Thoracic aorta (tissue), 2 donors: Measurements from ENCODE around the gene PTPN14. TPM values are rescaled to one million over a fixed set of nuclear protein-coding genes. Genes with fewer than 3 reads are reported as not detected.
A peak's percentile ranks its signal among the peaks of the same experiment; 100 is the strongest.

Experiments
- ATAC-seq: fragments of 150-250 bp; one replicate; pipeline ENCODE4 v1.8.0; 2017; ENCODE audit warnings: low read depth; ENCODE audit not compliant: insufficient number of reproducible peaks, low FRiP score
- DNase-seq: peaks from one replicate; pipeline ENCODE4 v3.0.0-alpha.2; 2020; ENCODE audit warnings: low spot score
- H3K27ac ChIP-seq, 2 donors: fragments of 200-600 bp; sonication (generic); 1 replicate in 1 of 2; 2 replicates in 1 of 2; pipeline ENCODE4 v1.5.1; 2016; ENCODE audit warnings: mild to moderate bottlenecking in 2 of 2, moderate library complexity in 2 of 2
- H3K27me3 ChIP-seq: fragments of 200-600 bp; sonication (generic); replicated peaks from 2 replicates; pipeline ENCODE4 v1.6.0; 2016; ENCODE audit warnings: mild to moderate bottlenecking; ENCODE audit not compliant: insufficient read depth
- H3K36me3 ChIP-seq: fragments of 200-600 bp; sonication (generic); one replicate; pipeline ENCODE4 v1.5.1; 2016
- H3K4me1 ChIP-seq, 2 donors: fragments of 200-600 bp; sonication (generic); 1 replicate in 1 of 2; 2 replicates in 1 of 2; pipeline versions ENCODE4 v1.5.1 to v1.6.0; 2016; ENCODE audit warnings: low read depth in 2 of 2, mild to moderate bottlenecking in 1 of 2; ENCODE audit not compliant: control insufficient read depth in 1 of 2
- H3K4me3 ChIP-seq: fragments of 200-600 bp; sonication (generic); 2 replicates; pipeline ENCODE4 v1.5.1; 2016; ENCODE audit warnings: mild to moderate bottlenecking
- H3K9me3 ChIP-seq: fragments of 200-600 bp; sonication (generic); 2 replicates; pipeline ENCODE4 v1.5.1; 2016
- CTCF ChIP-seq: fragments of 200-600 bp; sonication (generic); IDR thresholded peaks from one replicate; pipeline ENCODE4 v1.5.1; 2019; ENCODE audit warnings: antibody characterized with exemption
- total RNA-seq, 2 donors: library from RNA; depleted of rRNA; stranded (reverse); fragments of >200 nt; gene quantifications; one replicate each; pipeline versions ENCODE4 v1.1.0 to v1.2.3, GENCODE V29; 2016

Gene PTPN14
- total RNA-seq, 2 donors from 2014 or later = 33.3 to 63.8 TPM

- H3K36me3 ChIP-seq = peaks cover 4% of the 10 kb centered on the region
- TF ChIP-seq CTCF = no peak
- H3K27ac ChIP-seq = peak overlapping the region in 1 of 2 donors; percentile 38
- no peaks in the 10 kb centered on the region for H3K9me3 ChIP-seq
- H3K4me3 ChIP-seq = no peak overlapping the region
- DNase-seq (no peak), ATAC-seq (no peak)
- H3K27me3 ChIP-seq = no peaks in the 10 kb centered on the region
- peaks cover 12% of the 10 kb centered on the region in 2 donors for H3K4me1 ChIP-seq
Measured at GRCh38 chr1:214377485-214377884, 173.9 kb downstream of the PTPN14 start.

GRCh38 chr1:214372092-214372491 is 179.3 kb downstream of the PTPN14 start:
- Histone ChIP-seq H3K27ac (no peak overlapping the region), H3K36me3 (peaks cover 4% of the 10 kb centered on the region), H3K9me3 (no peaks in the 10 kb centered on the region), H3K4me1 (peaks cover 0 to 13% of the 10 kb centered on the region in 2 donors), H3K4me3 (no peak overlapping the region), H3K27me3 (no peaks in the 10 kb centered on the region)
- no peak for TF ChIP-seq CTCF
- ATAC-seq (no peak), DNase-seq (no peak)

- DNase-seq (no peak), ATAC-seq (no peak)
- H3K27ac ChIP-seq = no peak overlapping the region
- H3K4me1 ChIP-seq = peaks cover 0 to 13% of the 10 kb centered on the region in 2 donors
- H3K36me3 ChIP-seq = no peaks in the 10 kb centered on the region
- no peak overlapping the region for H3K4me3 ChIP-seq
- no peaks in the 10 kb centered on the region for H3K9me3 ChIP-seq
- TF ChIP-seq CTCF = no peak
- no peaks in the 10 kb centered on the region for H3K27me3 ChIP-seq
Measured at GRCh38 chr1:214370615-214371014, 180.8 kb downstream of the PTPN14 start.

GRCh38 chr1:214369364-214369763 is 182.0 kb downstream of the PTPN14 start:
- ATAC-seq (no peak), DNase-seq (no peak)
- H3K4me3 ChIP-seq = no peak overlapping the region
- H3K9me3 ChIP-seq = no peaks in the 10 kb centered on the region
- H3K27ac ChIP-seq = no peak overlapping the region
- no peaks in the 10 kb centered on the region for H3K27me3 ChIP-seq
- no peak for TF ChIP-seq CTCF
- H3K36me3 ChIP-seq = no peaks in the 10 kb centered on the region
- H3K4me1 ChIP-seq = peaks cover 0 to 13% of the 10 kb centered on the region in 2 donors

GRCh38 chr1:214367841-214368240 is 183.6 kb downstream of the PTPN14 start:
- Histone ChIP-seq H3K4me1 (peaks cover 0 to 26% of the 10 kb centered on the region in 2 donors), H3K4me3 (no peak overlapping the region), H3K36me3 (peaks cover 4% of the 10 kb centered on the region), H3K27me3 (no peaks in the 10 kb centered on the region), H3K27ac (no peak overlapping the region), H3K9me3 (no peaks in the 10 kb centered on the region)
- TF ChIP-seq CTCF = no peak
- ATAC-seq = no peak
- no peak for DNase-seq
